Measurements from ENCODE around the gene CERT1.

Gene CERT1

GRCh38 chr5:75446068-75446467 is 65.4 kb downstream of the CERT1 start:
- H3K27ac ChIP-seq = no peak overlapping the region

GRCh38 chr5:75441560-75441959 is 69.9 kb downstream of the CERT1 start:
- TF ChIP-seq, protein P1, sequence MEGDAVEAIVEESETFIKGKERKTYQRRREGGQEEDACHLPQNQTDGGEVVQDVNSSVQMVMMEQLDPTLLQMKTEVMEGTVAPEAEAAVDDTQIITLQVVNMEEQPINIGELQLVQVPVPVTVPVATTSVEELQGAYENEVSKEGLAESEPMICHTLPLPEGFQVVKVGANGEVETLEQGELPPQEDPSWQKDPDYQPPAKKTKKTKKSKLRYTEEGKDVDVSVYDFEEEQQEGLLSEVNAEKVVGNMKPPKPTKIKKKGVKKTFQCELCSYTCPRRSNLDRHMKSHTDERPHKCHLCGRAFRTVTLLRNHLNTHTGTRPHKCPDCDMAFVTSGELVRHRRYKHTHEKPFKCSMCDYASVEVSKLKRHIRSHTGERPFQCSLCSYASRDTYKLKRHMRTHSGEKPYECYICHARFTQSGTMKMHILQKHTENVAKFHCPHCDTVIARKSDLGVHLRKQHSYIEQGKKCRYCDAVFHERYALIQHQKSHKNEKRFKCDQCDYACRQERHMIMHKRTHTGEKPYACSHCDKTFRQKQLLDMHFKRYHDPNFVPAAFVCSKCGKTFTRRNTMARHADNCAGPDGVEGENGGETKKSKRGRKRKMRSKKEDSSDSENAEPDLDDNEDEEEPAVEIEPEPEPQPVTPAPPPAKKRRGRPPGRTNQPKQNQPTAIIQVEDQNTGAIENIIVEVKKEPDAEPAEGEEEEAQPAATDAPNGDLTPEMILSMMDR (conservative IDR thresholded peaks at IDR 0.05) = no peak

More at GRCh38 chr5:75446068-75446467, 65.4 kb downstream of the CERT1 start:
- TF ChIP-seq, protein P1 (conservative IDR thresholded peaks at IDR 0.05) = no peak

GRCh38 chr5:75439276-75439675 is 72.2 kb downstream of the CERT1 start:
- TF ChIP-seq, protein P1 (conservative IDR thresholded peaks at IDR 0.05) = no peak
- H3K27ac ChIP-seq = no peak overlapping the region

More at GRCh38 chr5:75441560-75441959, 69.9 kb downstream of the CERT1 start:
- no peak overlapping the region for H3K27ac ChIP-seq

- TF ChIP-seq, protein P1 (conservative IDR thresholded peaks at IDR 0.05) = peak; percentile 22
- H3K27ac ChIP-seq = no peak overlapping the region
Measured at GRCh38 chr5:75438722-75439121, 72.7 kb downstream of the CERT1 start.

GRCh38 chr5:75435096-75435495 is 76.3 kb downstream of the CERT1 start:
- TF ChIP-seq, protein P1 (conservative IDR thresholded peaks at IDR 0.05) = no peak
- no peak overlapping the region for H3K27ac ChIP-seq

DNA sequence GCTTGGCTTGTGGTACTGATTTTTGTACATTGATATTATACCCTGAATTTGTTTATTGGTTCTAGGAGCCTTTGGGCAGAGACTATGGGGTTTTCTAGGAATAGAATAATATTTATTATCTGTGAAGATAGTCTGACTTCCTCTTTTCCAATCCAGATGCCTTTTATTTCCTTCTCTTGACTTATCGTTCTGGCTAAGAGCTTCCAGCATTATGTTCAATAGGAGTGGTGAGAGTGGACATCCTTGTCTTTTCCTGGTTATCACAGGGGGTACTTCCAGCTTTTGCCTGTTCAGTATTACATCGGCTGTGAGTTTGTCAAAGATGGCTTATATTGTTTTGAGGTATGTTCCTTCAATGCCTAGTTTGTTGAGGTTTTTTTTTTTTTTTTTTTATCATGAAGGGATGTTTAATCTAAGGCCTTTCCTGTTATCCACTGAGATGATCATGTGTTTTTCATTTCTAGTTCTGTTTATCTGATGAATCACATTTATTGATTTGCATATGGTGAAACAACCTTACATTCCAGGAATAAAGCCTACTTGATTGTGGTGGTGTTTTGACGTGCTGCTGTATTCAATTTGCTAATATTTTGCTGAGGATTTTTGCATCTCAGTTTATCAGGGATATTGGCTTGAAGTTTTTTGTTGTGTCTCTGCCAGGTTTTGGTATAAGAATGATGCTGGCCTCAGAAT is 77.5 kb downstream of the CERT1 start:
- no peak overlapping the region for H3K27ac ChIP-seq

DNA sequence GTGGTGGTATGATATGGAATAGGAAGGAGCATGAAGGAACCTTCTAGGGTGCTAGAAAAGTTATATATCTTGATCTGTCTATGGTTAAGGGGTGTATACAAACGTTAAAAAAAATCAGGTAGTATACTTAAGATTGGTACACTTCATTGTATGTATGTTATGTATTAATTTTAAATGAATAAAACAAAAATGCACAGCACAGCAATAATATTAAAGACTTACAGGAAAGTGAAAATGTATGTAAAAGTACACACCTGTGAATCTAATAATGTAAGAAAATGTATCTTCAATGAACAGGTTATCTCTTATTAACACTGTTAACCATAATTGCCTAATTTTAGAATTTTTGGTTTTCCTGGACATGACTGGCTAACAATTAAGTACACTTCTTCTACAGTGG is 97.2 kb downstream of the CERT1 start:
- TF ChIP-seq, protein P1 (conservative IDR thresholded peaks at IDR 0.05) = no peak
- H3K27ac ChIP-seq = no peak overlapping the region

More for the DNA sequence above, 77.5 kb downstream of the CERT1 start:
- TF ChIP-seq, protein P1 (conservative IDR thresholded peaks at IDR 0.05) = no peak

Measured in VCaP (cell line).